GM21360 (cell line): ENCODE measurements around the gene KIF4A.
"Not testable (repeated sequence)": the region's sequence is repeated elsewhere in the genome, so short reads cannot be mapped to it uniquely, and the experiment has no call there.

Experiments used
- ATAC-seq: cut with Tn5 transposase; IDR thresholded peaks from one replicate; pipeline ENCODE4 v1.9.1; 2021; ENCODE audit warnings: mild to moderate bottlenecking, moderate library complexity; ENCODE audit not compliant: unreplicated experiment

Gene KIF4A

GRCh38 chrX:70386235-70386634 lies 96.3 kb downstream of the KIF4A start:
- no peak for ATAC-seq

GRCh38 chrX:70398899-70399298 lies 109.0 kb downstream of the KIF4A start:
- ATAC-seq: no peak

- ATAC-seq: not testable (repeated sequence)
Observed at GRCh38 chrX:70400181-70400580, 110.3 kb downstream of the KIF4A start.

- ATAC-seq: no peak
Observed at GRCh38 chrX:70402721-70403120, 112.8 kb downstream of the KIF4A start.

- no peak for ATAC-seq
Observed at GRCh38 chrX:70405003-70405402, 115.1 kb downstream of the KIF4A start.

GRCh38 chrX:70410921-70411320 lies 121.0 kb downstream of the KIF4A start:
- no peak for ATAC-seq

- ATAC-seq: no peak
Observed at GRCh38 chrX:70411475-70411874, 121.6 kb downstream of the KIF4A start.

- no peak for ATAC-seq
Observed at GRCh38 chrX:70421618-70422017, 131.7 kb downstream of the KIF4A start.

GRCh38 chrX:70422851-70423341 lies 133.0 kb downstream of the KIF4A start, which contains the start of gene GDPD2:
TSS of gene GDPD2 (plus strand) at chrX:70423314. CDS start at chrX:70424985, 1,671 bp downstream.
- no peak for ATAC-seq

GRCh38 chrX:70423936-70424675 lies 134.2 kb downstream of the KIF4A start:
- no peak for ATAC-seq

- ATAC-seq: no peak
Observed at GRCh38 chrX:70424801-70425200, 134.9 kb downstream of the KIF4A start.

GRCh38 chrX:70426286-70427278 lies 136.7 kb downstream of the KIF4A start:
- ATAC-seq: no peak

GRCh38 chrX:70427365-70427764 lies 137.5 kb downstream of the KIF4A start:
- no peak for ATAC-seq

- no peak for ATAC-seq
Observed at GRCh38 chrX:70429759-70430158, 139.9 kb downstream of the KIF4A start.

- no peak for ATAC-seq
Observed at GRCh38 chrX:70432936-70433847, 143.3 kb downstream of the KIF4A start.

GRCh38 chrX:70433848-70434351 lies 144.0 kb downstream of the KIF4A start:
- peak; percentile 58 for ATAC-seq

GRCh38 chrX:70434352-70434866 lies 144.5 kb downstream of the KIF4A start:
- peak; percentile 55 for ATAC-seq

- ATAC-seq: peak; percentile 5
Observed at GRCh38 chrX:70434914-70435586, 145.1 kb downstream of the KIF4A start.

GRCh38 chrX:70436343-70436742 lies 146.4 kb downstream of the KIF4A start:
- no peak for ATAC-seq
